HuH-7 (cell line): ENCODE measurements around the gene PCBP3.
"Not testable (repeated sequence)": the region's sequence is repeated elsewhere in the genome, so short reads cannot be mapped to it uniquely, and the experiment has no call there.

Experiments
- DNase-seq: peaks from one replicate; pipeline ENCODE4 v3.0.0; 2011; ENCODE audit warnings: low spot score

The PCBP3 gene

DNA sequence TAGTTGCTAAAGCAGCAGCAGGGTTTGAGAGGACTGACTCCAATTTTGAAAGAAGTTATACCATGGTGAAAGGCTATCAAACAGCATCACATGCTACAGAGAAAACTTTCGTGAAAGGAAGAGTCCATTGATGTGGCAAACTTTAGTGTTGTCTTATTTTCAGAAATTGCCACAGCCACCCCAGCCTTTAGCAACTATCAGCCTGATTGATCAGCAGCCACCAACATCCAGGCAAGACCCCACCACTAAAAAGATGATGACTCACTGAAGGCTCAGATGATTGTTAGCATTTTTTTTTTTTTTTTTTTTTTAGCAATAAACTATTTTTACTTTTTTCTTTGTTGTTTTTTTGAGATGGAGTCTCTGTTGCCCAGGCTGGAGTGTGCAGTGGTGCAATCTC lies 35.3 kb downstream of the PCBP3 start:
- not testable (repeated sequence) for DNase-seq

DNA sequence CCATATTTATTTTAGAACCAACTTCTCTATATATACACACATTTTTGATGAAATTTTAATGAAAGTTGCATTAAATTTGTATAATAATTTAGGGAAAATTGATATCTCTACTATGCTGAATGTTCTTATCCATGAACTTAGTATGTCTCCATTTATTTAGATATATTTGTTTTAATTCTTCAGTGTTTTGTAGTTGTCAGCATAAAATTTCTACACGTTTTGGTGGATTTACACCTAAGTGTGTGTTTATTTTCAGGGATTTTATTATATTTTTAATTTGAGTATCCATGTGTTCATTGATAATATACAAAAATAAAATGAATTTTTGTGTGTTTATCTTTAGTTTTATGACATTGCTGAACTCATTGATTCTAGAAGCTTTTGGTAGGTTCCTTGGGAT lies 36.7 kb downstream of the PCBP3 start:
- no peak for DNase-seq

DNA sequence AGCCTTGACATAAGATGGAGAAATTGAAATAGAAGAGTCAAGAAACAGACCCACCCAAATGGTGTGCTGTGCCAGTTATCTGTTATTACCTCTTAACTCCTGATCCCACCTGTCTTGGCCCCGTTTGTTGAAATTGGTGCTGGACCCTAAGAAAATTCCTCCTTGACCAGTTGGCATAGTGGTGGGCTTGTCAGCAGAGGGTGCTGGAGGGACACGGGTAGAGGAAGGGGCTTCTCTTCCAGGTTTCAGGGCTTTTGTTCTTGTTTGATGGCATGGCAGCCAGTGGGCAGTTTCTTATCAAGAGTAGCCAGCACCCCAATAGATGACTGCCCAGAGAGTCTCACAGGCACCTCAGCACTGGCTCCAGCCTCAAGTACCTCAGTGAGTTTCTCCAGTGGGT lies 51.6 kb downstream of the PCBP3 start:
- no peak for DNase-seq

DNA sequence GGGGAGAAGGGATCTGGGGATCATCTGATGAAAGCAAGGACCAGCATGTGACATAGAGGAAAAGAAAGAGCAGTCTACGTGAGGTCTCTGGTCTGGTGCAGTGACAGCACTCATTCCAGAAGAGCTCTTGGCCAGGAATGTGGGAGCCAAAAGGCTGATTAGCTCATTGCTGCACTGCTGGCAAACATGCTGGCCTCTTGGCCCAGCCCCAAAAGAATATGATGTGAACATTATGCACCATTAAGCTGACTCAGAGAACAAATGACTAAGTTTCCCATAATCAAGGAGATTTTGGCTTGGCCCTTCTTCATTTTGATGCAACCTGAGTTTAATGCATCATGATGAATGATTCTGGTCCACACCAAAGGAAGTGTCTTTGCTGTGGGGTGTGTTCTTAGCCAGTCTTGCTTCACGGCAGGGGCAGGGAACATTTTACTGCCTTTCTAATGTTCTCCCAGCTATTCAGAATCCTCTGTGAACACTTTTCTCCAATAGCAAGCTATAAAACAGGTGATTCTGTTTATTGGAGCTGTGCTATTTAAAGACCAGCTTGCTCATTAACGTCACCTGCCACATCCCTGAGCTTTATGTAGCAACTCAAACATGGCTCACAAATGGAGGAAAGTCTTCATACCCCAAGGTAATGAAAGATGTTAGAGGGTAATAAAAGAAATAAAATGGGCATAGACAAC lies 55.1 kb downstream of the PCBP3 start:
- no peak for DNase-seq

DNA sequence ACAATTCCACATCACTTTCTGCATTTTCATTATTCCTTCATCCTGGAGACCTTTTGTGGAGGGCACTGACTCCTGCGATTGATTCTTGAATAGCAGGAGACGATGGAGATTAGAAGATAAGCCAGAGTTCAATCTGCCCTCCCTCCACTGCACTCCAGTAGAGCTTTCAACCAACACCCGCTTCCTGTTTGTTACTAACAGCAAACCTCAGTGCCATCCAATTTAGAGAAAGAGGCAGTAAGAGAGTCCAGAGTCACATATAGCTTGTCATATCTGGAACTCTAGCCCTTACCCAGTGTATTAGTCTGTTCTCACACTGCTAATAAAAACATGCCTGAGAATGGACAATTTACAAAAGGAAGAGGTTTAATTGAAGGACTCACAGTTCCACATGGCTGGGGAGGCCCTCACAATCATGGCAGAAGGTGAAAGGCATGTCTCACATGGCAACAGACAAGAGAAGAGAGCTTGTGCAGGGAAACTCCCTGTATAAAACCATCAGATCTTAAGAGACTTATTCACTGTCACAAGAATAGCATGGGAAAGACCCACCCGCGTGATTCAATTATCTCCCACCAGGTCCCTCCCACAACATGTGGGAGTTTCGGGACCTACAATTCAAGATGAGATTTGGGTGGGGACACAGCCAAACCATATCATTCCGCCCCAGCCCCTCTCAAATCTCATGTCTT lies 55.9 kb downstream of the PCBP3 start:
- DNase-seq = no peak

DNA sequence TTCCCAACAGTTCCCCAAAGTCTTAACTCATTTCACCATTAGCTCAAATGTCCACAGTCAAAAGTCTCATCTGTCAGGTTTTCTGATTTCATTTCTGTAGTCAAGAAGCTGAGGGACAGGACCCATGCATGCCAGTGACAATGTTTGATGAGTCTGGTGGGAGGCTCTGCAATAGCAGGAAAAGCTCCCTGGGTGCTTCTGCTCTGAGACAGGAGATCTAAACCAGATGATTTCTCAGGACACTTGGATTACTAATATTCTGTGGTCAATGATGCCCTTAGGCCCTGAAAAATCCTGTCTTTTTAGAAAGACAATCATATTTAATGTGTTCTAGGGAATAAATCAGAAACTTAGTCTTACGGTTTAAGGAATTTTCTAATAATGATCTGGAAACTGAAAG lies 56.4 kb downstream of the PCBP3 start:
- DNase-seq = no peak

DNA sequence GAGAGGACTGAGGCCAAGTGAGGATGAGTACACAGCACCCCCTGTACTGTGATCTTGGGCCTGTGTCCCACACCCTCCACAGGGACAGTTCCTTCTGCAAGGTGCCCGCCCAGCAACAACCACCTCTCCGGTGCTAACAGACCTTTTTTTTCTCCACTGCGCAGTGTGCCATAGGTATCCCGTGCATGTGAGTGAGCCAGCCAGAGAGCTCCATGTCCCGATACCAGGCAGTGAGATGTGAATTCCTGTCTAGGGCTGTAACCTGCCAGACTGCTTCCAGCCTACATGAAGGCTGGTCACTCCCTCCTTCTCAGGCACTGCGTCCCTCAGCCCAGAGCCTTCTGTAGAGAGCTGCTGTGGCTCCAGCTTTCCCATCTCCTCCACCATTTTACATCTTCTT lies 56.9 kb downstream of the PCBP3 start:
- no peak for DNase-seq

DNA sequence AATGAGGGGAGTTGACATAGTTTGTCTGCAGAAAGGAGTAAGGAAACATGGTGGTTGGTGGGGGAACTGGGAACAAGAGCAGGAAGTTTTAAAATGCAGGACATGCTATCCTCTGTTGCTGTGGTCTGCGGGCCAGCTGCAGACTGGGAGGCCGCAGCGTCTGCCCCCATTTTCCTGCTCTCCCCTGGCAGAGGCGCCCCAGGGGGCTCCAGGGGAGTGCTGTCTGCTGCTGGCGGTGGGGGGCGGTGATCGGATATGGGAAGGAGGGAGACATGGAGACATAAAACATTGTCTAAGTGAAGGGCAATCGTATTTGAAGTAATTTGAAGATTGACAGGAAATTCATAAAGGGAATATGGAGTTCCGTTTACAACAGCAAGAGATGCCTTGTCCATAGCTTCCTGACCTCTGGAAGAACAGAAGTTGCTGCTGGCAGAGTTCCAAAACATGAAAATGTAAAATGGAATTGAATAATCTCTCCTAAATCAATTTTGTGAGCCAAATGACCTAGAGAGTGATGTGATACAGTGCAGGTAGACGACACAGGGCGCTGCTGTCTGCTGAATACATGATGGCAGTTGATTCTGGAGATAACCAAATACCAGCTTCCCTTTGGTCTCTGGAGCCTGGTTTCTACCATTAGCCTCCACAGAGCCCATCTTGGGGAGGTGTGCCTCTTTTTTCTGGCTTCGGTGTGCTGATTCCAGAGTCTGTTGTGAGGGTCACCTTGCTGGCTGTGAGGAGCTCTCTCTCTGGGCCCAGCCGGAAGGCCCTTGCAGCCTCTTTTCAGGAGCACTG lies 61.0 kb downstream of the PCBP3 start:
- no peak for DNase-seq

DNA sequence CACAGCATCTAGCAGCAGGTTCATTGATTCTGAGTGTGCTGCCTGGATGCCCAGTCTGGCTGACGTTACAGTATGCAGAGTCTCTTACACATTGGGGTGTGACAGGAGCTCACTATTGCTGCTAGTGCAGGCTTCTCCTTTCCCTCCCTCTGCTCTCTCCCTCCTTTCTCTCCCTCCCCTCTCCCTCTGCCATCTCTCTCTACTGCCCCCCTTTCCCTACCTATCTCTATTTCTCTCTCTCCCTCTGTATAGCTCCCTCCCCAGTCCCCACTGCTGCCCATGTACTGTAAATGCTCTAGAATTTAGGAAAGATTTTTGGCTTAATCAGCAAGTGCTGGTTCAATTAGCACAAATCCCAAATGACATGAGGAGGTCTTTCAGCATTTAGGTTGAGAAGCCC lies 62.8 kb downstream of the PCBP3 start:
- DNase-seq = no peak

DNA sequence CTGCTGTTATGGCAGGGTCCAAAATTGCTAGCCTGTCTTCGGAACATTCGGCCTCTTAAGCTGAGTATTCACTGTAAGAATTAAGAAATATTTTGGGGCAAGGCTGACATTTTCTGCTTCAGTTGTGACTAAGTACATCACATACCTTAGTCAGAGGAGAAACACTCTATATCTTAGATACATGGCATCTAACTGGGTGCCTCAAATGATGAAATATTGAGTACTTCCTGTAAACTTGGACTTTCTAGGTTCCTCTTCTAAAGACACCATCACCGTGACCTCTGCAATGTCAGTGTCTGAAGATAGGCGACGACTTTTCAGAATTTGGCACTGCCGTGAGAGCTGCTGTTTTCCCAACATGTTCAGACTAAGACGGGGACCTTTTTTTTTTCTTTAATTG lies 65.6 kb downstream of the PCBP3 start:
- no peak for DNase-seq

DNA sequence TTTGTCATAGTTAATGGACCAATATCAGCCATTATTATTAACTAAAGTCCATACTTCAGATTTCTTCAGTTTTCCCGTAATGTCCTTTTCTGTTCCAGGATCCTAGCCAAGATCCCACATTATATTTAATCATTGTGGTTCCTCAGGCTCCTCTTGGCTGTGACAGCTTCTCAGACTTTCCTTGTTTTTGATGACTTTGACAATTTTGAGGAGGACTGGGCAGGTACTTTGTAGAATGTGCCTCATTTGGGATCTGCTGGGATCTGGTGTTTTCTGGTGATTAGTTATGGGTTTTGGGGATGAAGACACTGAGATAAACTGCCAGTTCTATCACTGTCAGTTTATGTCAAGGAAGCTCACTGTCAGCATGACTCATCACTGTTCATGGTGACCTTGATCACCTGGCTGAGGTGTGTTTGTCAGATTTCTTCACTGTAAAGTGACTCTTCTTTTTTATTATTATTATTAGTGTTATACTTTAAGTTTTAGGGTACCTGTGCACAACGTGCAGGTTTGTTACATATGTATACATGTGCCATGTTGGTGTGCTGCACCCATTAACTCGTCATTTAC lies 66.3 kb downstream of the PCBP3 start:
- DNase-seq = no peak

DNA sequence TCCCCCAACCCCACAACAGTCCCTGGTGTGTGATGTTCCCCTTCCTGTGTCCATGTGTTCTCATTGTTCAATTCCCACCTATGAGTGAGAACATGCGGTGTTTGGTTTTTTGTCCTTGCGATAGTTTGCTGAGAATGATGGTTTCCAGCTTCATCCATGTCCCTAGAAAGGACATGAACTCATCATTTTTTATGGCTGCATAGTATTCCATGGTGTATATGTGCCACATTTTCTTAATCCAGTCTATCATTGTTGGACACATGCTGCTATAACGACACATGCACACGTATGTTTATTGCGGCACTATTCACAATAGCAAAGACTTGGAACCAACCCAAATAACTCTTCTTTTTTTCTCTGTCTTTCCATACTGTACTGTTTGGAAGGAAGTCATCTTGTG lies 66.8 kb downstream of the PCBP3 start:
- not testable (repeated sequence) for DNase-seq

DNA sequence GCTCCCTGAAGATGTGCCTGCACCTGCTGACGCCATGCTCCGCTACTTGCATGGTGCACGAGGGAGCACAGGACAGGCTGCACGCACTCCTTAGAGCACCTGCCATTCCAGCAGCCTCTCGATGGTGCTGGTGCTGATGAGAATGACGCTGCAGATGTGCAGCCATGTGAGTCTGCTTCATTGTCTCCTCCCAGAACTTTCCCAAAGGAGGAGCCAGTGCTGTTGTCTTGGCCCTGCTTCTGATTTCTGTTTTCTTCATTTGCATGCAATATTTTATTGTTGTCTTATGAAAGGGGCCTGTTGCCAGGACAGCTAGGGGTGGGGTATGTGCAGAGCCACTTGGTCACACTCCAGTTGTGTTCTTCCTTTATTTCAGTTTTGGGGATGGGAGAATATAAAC lies 70.1 kb downstream of the PCBP3 start:
- DNase-seq = no peak

DNA sequence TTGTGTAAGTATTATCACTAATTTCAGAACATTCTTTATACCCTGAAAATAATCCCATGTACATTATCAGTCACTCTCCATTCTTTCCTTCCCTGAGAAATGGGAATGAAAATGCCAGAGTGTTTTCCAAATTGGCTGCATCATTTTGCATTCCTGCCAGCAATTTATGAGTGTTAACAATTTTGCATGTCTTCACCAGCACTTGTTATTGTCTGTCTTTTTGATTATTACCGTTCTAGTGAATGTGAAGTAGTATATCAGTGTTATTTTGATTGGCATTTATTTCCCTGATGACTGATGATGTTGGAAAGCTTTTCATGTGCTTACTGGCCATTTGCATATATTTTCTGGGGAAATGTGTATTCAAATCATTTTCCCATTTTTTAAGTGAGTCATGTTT lies 71.9 kb downstream of the PCBP3 start:
- no peak for DNase-seq

DNA sequence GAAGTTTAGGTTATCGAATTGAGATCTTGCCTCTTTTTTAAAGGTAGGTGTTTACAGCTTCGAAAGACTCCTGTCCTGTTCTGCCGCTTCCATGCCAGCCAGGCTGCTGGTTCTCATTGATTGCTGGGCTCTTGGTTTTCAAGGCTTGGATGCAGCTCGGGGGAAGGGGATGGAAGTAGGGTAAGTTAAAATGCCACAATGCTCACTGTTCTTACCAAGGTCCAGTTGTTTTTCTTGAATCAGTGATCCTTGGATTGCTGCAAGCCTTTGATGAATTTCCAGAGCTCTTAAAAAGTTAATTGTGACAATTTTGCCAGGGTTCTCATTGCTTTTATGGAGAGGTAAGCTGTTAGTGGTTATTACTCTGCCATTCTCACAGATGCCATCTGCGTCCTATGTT lies 74.9 kb downstream of the PCBP3 start:
- DNase-seq = no peak

DNA sequence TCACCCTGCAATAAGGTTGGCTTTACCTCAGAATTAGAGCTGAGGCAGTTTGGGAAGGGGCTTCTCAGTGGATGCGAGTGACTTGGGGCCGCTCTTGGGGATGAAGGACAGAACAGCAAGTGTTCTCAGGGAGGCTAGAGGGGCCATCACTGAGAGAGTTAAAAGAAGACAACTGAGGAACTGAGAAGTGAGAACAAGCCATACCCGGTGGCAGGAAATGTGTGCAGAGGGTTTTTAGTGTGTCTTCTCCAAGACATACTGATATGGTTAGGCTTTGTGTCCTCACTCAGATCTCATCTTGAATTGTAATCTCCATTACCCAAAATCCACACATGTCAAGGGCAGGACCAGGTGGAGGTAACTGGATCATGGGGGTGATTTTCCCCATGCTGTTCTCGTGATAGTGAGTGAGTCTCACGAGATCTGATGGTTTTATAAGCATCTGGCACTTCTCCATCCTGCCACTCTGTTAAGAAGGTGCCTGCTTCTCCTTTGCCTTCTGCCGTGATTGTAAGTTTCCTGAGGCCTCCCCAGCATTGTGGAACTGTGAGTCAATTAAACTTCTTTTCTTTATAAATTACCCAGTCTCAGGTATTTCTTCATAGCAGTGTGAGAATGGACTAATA lies 75.8 kb downstream of the PCBP3 start:
- DNase-seq = no peak

DNA sequence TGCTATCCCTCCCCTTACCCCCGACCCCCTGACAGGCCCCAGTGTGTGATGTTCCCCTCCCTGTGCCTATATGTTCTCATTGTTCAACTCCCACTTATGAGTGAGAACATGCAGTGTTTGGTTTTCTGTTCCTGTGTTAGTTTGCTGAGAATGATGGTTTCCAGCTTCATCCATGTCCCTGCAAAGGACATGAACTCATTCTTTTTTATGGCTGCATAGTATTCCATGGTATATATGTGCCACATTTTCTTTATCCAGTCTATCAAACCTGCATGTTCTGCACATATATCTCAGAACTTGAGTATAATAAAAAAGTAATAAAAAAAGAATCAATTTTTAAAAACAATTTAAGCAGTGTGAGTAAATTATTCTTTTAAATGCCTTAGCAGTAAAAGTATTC lies 76.7 kb downstream of the PCBP3 start:
- DNase-seq = not testable (repeated sequence)

DNA sequence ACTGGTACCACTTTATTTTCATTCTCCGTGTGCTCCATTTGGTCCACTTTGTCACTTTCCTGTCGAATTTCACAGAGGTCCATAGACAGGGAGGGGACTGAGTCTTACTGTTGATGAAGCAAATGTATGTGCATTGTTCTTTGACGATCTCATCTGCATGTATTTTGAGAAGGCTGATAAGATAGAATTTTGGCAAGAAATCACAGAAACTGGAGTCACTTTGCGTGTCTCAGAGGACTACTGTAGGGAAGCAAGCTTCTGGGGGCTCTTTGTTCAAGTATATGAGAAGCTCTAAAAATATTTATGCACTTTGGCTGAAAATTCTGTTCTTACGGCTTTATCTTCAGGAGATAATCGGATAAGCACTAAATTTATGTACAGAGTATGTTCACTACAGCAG lies 78.1 kb downstream of the PCBP3 start:
- DNase-seq = no peak

DNA sequence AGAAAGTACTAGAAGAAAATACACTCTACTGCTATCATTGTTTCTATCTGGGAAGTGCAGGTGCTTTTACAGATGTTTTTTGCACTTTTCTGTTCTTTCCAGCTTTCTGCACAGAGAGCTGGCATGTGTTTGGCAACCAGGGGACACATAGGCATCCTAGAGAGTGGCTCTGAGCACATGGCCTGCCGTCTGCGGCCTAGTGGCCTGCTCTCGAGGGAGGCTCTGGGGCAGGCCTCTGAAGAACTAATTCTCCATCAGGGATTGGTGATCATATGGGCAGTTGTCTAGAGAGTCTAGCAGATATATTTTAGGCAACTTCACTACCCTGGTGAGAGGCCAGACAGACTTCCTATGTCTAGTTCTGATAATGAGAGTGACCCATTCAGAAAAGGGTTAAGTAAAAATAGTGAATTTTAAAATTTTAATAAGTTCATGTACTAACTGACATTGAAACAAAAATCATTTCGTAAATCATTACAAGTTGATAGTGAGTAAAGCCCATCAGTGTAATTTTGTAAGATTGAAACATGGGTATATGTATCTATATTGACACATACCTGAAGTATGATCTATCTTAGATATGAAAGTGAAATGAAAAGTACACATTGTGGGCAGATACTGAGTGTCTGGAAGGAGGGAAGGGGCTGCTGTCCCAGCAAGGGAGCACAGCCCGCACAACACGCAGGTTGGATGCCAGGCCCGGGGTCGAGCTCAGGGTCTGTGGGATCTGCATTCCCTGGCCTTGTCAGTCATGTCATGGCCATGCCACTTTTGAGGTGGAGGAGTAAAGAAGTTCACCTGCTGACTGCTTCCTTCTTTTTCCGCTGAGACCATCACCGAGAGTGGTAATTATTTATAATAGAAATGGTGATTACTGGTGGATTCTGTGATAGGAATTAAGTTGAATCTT lies 79.8 kb downstream of the PCBP3 start:
- DNase-seq = no peak

DNA sequence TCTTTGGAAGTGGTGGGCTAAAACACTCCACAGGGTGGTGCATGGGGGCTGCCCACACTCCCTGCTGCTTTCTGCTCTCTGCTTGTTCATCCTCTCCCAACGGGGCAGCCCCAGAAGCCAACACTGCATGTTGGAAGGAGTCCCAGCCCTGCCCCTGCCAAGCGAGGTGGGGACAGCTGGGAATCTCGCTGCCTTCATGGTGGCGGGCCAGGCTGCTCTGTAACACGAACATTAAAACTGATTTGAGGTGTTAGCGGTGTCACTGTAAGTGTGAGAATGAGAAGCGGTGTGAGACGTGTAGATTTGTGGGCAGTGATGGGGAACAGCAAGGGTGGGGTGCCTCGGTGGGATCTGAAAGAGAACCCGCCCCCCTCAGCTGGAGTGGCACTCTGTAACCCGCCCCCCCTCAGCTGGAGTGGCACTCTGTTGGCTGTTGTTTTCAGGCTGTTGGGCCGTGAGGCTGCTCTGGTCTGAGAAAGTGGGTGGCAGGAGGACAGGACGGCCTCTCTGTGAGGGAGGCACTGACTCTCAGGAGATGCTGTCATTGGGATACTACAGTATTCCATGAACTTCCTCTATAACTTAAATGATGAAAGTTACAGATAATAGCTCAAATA lies 80.9 kb downstream of the PCBP3 start:
- DNase-seq = no peak
